ENCODE measurements around the gene ARHGEF39.

- TF ChIP-seq POLR2A (IDR thresholded peaks at IDR 0.05), result no peak
- TF ChIP-seq, protein P1, sequence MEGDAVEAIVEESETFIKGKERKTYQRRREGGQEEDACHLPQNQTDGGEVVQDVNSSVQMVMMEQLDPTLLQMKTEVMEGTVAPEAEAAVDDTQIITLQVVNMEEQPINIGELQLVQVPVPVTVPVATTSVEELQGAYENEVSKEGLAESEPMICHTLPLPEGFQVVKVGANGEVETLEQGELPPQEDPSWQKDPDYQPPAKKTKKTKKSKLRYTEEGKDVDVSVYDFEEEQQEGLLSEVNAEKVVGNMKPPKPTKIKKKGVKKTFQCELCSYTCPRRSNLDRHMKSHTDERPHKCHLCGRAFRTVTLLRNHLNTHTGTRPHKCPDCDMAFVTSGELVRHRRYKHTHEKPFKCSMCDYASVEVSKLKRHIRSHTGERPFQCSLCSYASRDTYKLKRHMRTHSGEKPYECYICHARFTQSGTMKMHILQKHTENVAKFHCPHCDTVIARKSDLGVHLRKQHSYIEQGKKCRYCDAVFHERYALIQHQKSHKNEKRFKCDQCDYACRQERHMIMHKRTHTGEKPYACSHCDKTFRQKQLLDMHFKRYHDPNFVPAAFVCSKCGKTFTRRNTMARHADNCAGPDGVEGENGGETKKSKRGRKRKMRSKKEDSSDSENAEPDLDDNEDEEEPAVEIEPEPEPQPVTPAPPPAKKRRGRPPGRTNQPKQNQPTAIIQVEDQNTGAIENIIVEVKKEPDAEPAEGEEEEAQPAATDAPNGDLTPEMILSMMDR (IDR thresholded peaks at IDR 0.05), result no peak
These were observed 3.1 kb downstream of the ARHGEF39 start for GRCh38 chr9:35661756-35662350.
